ENCODE data around the gene NOX5. TPM values are rescaled to one million over a fixed set of nuclear protein-coding genes. Genes with fewer than 3 reads are reported as not detected.

The NOX5 gene
- total RNA-seq, 1 donor from 2014 or later: under 0.01 TPM

DNA sequence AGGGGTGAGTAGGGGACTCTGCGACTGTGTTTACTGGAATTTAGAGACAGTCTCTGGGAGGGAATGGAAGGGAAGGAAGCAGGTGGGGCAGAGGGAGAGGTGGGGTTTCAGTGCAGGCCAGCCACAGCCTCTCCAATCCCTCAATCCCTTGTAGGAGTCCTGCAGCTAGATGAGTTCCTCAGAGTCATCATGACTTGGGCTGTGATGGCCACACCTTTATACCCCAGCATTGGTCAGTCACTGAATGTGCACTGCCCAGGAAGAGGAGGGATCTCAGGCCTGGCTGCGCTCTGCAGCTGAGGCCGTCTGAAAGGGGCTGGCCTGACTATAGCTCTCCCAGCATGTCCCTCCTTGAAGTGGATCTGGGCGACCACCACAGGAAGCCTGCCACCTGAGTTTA lies 78.6 kb downstream of the NOX5 start:
- Histone ChIP-seq H3K4me3 (ENCODE audit: low read length in 3 of 3) (no peak overlapping the region), H3K27ac (ENCODE audit: low read depth, low read length) (no peak overlapping the region), H3K9me3 (ENCODE audit: control insufficient read depth in 3 of 3, low read length in 3 of 3) (no peaks in the 10 kb centered on the region), H3K36me3 (ENCODE audit: control insufficient read depth in 3 of 3, insufficient read depth in 3 of 3, low read length in 3 of 3) (no peaks in the 10 kb centered on the region), H3K27me3 (ENCODE audit: control insufficient read depth in 3 of 3, insufficient read depth in 3 of 3, low read length in 3 of 3) (no peaks in the 10 kb centered on the region), H3K9ac (ENCODE audit: low read depth in 1 of 3, low read length in 3 of 3) (no peak overlapping the region), H3K4me1 (ENCODE audit: control insufficient read depth in 3 of 3, insufficient read depth in 3 of 3, low read length in 3 of 3) (peaks cover 0 to 8% (median 0%) of the 10 kb centered on the region in 3 donors)

DNA sequence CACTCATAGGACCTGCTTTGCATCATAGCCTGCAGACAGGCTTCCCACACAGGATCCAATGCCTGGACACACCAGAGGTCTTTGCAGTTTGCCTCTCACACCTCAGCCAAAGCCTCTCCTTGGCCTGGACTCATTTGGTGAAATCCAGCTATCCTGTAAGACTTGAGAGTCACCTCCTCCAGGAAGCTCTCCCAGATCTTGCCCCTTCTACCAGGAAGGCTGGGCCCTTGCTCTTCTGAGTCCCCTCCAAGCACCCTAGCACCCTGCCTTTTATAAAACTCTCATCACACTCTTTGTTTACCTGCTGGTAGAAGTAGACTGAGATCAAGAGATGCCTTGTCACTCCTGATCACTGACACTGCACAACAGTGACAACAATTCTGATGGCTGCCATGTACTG lies 79.1 kb downstream of the NOX5 start:
- Histone ChIP-seq H3K9ac (ENCODE audit: low read depth in 1 of 3, low read length in 3 of 3) (no peak overlapping the region), H3K4me3 (ENCODE audit: low read length in 3 of 3) (no peak overlapping the region), H3K27me3 (ENCODE audit: control insufficient read depth in 3 of 3, insufficient read depth in 3 of 3, low read length in 3 of 3) (no peaks in the 10 kb centered on the region), H3K36me3 (ENCODE audit: control insufficient read depth in 3 of 3, insufficient read depth in 3 of 3, low read length in 3 of 3) (no peaks in the 10 kb centered on the region), H3K27ac (ENCODE audit: low read depth, low read length) (no peak overlapping the region), H3K9me3 (ENCODE audit: control insufficient read depth in 3 of 3, low read length in 3 of 3) (no peaks in the 10 kb centered on the region), H3K4me1 (ENCODE audit: control insufficient read depth in 3 of 3, insufficient read depth in 3 of 3, low read length in 3 of 3) (peaks cover 0 to 8% (median 0%) of the 10 kb centered on the region in 3 donors)

DNA sequence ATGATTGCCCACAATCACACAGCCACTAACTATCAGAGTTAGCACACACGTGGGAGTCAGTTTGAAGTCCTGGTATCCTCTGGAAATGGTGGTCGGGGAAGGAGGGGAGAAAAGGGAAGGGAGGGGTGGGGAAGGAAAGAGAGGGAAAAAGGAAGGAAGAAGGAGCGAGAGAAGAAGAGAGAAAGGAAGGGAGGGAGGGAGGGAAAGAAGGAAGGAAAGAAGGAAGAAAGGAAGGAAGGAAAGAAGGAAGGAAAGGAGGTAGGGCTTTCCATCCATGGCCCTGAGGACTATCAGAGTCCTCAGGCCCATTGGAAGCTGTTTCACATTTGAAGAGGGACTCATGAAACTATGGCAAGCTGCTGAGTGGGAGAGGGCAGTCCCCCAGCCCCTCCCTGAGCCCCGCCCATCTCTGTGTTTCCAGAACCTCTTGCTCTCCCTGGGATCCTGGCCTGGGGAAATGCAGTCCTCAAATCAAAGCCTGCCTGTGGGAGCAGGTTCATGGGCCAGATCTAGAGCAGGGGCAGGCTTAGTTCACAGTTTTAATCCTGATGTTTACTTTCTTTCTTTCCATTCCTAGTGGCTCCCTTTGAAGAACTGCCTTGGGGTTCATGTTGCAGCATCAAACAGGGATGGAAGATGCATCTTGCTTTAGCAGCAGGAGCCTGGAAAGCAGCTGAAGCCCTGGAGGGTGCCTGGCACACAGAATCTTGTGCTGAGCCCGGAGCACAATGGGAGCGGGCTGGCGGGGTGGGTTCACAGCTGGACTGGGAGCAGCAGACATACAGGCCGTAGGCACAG lies 79.8 kb downstream of the NOX5 start:
- H3K4me1 ChIP-seq (ENCODE audit: control insufficient read depth in 3 of 3, insufficient read depth in 3 of 3, low read length in 3 of 3): peaks cover 0 to 8% (median 0%) of the 10 kb centered on the region in 3 donors
- H3K36me3 ChIP-seq (ENCODE audit: control insufficient read depth in 3 of 3, insufficient read depth in 3 of 3, low read length in 3 of 3): no peaks in the 10 kb centered on the region
- H3K27me3 ChIP-seq (ENCODE audit: control insufficient read depth in 3 of 3, insufficient read depth in 3 of 3, low read length in 3 of 3): no peaks in the 10 kb centered on the region
- H3K4me3 ChIP-seq (ENCODE audit: low read length in 3 of 3): no peak overlapping the region
- no peaks in the 10 kb centered on the region for H3K9me3 ChIP-seq (ENCODE audit: control insufficient read depth in 3 of 3, low read length in 3 of 3)
- no peak overlapping the region for H3K27ac ChIP-seq (ENCODE audit: low read depth, low read length)
- no peak overlapping the region for H3K9ac ChIP-seq (ENCODE audit: low read depth in 1 of 3, low read length in 3 of 3)

DNA sequence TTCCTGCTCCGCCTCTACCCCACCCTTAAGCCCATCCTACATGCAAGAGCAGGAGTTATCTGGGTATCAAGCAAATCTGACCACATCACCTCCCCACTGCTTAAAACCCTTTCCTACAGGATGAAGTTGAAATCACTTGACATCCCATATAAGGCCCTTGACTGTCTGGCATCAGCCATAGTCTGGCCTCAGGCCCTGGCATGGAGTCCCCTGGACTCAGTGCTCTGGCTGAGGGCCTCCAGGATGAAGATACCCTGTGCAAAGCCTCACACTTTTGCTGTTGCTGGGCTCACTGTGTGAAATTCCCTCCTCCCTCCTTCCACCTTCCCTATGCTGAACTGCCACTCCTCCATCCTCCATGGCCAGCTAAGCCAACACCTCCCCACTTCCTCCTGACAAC lies 80.8 kb downstream of the NOX5 start:
- H3K36me3 ChIP-seq (ENCODE audit: control insufficient read depth in 3 of 3, insufficient read depth in 3 of 3, low read length in 3 of 3): no peaks in the 10 kb centered on the region
- H3K9me3 ChIP-seq (ENCODE audit: control insufficient read depth in 3 of 3, low read length in 3 of 3): no peaks in the 10 kb centered on the region
- H3K4me1 ChIP-seq (ENCODE audit: control insufficient read depth in 3 of 3, insufficient read depth in 3 of 3, low read length in 3 of 3): peaks cover 0 to 8% (median 0%) of the 10 kb centered on the region in 3 donors
- H3K27ac ChIP-seq (ENCODE audit: low read depth, low read length): no peak overlapping the region
- no peaks in the 10 kb centered on the region for H3K27me3 ChIP-seq (ENCODE audit: control insufficient read depth in 3 of 3, insufficient read depth in 3 of 3, low read length in 3 of 3)
- no peak overlapping the region for H3K4me3 ChIP-seq (ENCODE audit: low read length in 3 of 3)
- H3K9ac ChIP-seq (ENCODE audit: low read depth in 1 of 3, low read length in 3 of 3): no peak overlapping the region

GRCh38 chr15:69096196-69096595 lies 81.7 kb downstream of the NOX5 start:
- Histone ChIP-seq H3K36me3 (ENCODE audit: control insufficient read depth in 3 of 3, insufficient read depth in 3 of 3, low read length in 3 of 3) (no peaks in the 10 kb centered on the region), H3K4me3 (ENCODE audit: low read length in 3 of 3) (no peak overlapping the region), H3K9ac (ENCODE audit: low read depth in 1 of 3, low read length in 3 of 3) (no peak overlapping the region), H3K27ac (ENCODE audit: low read depth, low read length) (no peak overlapping the region), H3K27me3 (ENCODE audit: control insufficient read depth in 3 of 3, insufficient read depth in 3 of 3, low read length in 3 of 3) (no peaks in the 10 kb centered on the region), H3K4me1 (ENCODE audit: control insufficient read depth in 3 of 3, insufficient read depth in 3 of 3, low read length in 3 of 3) (peaks cover 0 to 8% (median 0%) of the 10 kb centered on the region in 3 donors), H3K9me3 (ENCODE audit: control insufficient read depth in 3 of 3, low read length in 3 of 3) (no peaks in the 10 kb centered on the region)

DNA sequence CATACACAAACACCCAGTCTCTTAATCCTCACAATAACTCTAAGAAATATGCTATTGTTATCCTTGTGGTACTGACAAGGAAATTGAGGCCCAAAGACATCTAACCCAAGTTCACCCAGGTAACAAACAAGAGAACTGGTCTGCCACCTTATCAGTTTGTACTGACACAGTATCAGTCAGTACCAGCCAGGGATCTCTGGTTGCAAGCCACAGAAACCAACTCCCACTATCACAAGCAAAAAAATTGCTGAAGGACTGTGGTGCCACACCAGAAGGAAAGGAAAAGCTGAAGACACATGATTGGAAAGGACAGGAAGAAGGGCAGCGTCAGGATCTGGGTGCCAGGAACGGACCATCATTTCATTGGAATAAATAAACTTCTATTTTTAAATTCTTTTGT lies 82.1 kb downstream of the NOX5 start:
- Histone ChIP-seq H3K9me3 (ENCODE audit: control insufficient read depth in 3 of 3, low read length in 3 of 3) (no peaks in the 10 kb centered on the region), H3K27ac (ENCODE audit: low read depth, low read length) (no peak overlapping the region), H3K36me3 (ENCODE audit: control insufficient read depth in 3 of 3, insufficient read depth in 3 of 3, low read length in 3 of 3) (no peaks in the 10 kb centered on the region), H3K4me3 (ENCODE audit: low read length in 3 of 3) (no peak overlapping the region), H3K27me3 (ENCODE audit: control insufficient read depth in 3 of 3, insufficient read depth in 3 of 3, low read length in 3 of 3) (no peaks in the 10 kb centered on the region), H3K9ac (ENCODE audit: low read depth in 1 of 3, low read length in 3 of 3) (no peak overlapping the region), H3K4me1 (ENCODE audit: control insufficient read depth in 3 of 3, insufficient read depth in 3 of 3, low read length in 3 of 3) (peaks cover 0 to 8% (median 0%) of the 10 kb centered on the region in 3 donors)

DNA sequence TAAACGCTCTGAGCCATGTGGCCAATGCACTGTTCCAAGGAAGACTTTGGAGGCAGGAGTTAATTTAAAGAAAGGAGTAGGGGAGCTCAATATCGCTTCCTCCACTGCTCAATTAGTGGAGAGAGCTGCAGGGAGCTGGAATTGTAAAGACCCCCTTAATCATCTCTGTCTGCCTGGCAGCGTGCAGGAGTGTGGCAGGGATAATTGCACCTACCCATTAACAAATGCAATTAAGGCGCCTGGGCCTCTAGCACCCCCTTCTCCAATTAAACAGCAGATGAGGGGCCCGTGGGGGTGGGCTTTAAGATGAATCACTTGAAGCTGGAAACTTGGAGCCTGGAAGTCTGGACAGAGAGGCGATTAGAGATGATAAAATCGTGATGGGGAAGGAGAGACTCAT lies 84.3 kb downstream of the NOX5 start:
- no peak overlapping the region for H3K4me3 ChIP-seq (ENCODE audit: low read length in 3 of 3)
- no peak overlapping the region for H3K27ac ChIP-seq (ENCODE audit: low read depth, low read length)
- no peaks in the 10 kb centered on the region for H3K9me3 ChIP-seq (ENCODE audit: control insufficient read depth in 3 of 3, low read length in 3 of 3)
- no peaks in the 10 kb centered on the region for H3K27me3 ChIP-seq (ENCODE audit: control insufficient read depth in 3 of 3, insufficient read depth in 3 of 3, low read length in 3 of 3)
- no peak overlapping the region for H3K9ac ChIP-seq (ENCODE audit: low read depth in 1 of 3, low read length in 3 of 3)
- H3K4me1 ChIP-seq (ENCODE audit: control insufficient read depth in 3 of 3, insufficient read depth in 3 of 3, low read length in 3 of 3): peaks cover 0 to 5% (median 0%) of the 10 kb centered on the region in 3 donors
- H3K36me3 ChIP-seq (ENCODE audit: control insufficient read depth in 3 of 3, insufficient read depth in 3 of 3, low read length in 3 of 3): no peaks in the 10 kb centered on the region

DNA sequence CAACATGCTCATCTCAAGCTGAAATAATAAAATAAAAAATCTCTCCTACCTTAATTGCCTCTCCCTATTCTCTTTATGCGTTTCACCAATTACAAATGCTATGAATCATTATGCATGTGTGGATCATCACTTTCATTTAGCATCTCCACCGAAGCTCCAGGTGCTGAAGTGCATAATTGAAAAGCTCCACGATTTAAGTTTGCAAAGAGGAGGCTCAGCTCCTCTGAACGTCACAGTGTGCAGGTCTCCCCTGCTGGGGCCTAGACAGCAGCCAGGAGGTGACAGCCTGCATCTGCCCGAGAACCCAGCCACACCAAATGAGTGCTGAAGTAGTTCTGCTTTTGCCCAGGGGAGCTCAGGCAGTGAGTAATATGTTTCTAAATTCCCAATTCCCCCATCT lies 85.4 kb downstream of the NOX5 start:
- no peak overlapping the region for H3K9ac ChIP-seq (ENCODE audit: low read depth in 1 of 3, low read length in 3 of 3)
- no peak overlapping the region for H3K27ac ChIP-seq (ENCODE audit: low read depth, low read length)
- H3K27me3 ChIP-seq (ENCODE audit: control insufficient read depth in 3 of 3, insufficient read depth in 3 of 3, low read length in 3 of 3): no peaks in the 10 kb centered on the region
- H3K4me1 ChIP-seq (ENCODE audit: control insufficient read depth in 3 of 3, insufficient read depth in 3 of 3, low read length in 3 of 3): peaks cover 0 to 5% (median 0%) of the 10 kb centered on the region in 3 donors
- no peak overlapping the region for H3K4me3 ChIP-seq (ENCODE audit: low read length in 3 of 3)
- no peaks in the 10 kb centered on the region for H3K9me3 ChIP-seq (ENCODE audit: control insufficient read depth in 3 of 3, low read length in 3 of 3)
- no peaks in the 10 kb centered on the region for H3K36me3 ChIP-seq (ENCODE audit: control insufficient read depth in 3 of 3, insufficient read depth in 3 of 3, low read length in 3 of 3)

- no peaks in the 10 kb centered on the region for H3K9me3 ChIP-seq (ENCODE audit: control insufficient read depth in 3 of 3, low read length in 3 of 3)
- no peak overlapping the region for H3K9ac ChIP-seq (ENCODE audit: low read depth in 1 of 3, low read length in 3 of 3)
- no peaks in the 10 kb centered on the region for H3K4me1 ChIP-seq (ENCODE audit: control insufficient read depth in 3 of 3, insufficient read depth in 3 of 3, low read length in 3 of 3)
- no peak overlapping the region for H3K4me3 ChIP-seq (ENCODE audit: low read length in 3 of 3)
- no peaks in the 10 kb centered on the region for H3K27me3 ChIP-seq (ENCODE audit: control insufficient read depth in 3 of 3, insufficient read depth in 3 of 3, low read length in 3 of 3)
- no peak overlapping the region for H3K27ac ChIP-seq (ENCODE audit: low read depth, low read length)
- no peaks in the 10 kb centered on the region for H3K36me3 ChIP-seq (ENCODE audit: control insufficient read depth in 3 of 3, insufficient read depth in 3 of 3, low read length in 3 of 3)
Observed at GRCh38 chr15:69100821-69101220, 86.3 kb downstream of the NOX5 start.

DNA sequence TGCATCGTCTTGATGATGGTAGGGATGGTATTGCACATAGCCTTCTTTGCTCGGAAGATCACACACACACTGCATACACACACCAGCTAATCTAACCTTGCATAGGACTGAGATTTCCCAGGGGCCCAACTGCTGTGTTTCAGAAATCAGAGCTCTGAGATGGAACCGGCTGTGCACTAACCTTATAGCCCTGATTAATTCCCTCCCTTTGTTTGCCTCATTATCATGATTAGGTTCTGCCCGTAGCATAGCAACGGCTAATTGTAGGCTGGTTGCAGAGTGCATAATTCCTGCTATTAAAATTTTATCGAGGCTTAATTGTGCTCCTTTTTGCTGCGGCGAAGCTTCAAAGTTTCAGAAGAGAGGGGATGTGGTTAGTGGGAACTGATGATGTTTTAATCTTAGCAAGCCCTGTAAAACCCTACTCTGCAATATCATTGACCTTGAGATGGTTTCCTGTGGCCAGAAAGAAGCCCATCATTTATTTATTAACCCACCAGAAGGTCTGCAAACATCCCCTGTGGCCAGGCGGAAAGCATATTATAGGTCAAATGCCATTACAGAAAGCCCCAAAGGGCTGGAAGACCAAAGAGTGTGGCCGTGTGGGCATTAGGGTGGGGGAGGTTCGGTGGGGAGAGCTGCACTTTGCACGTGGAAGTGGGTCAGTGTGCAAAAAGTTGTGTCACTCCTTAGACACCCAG lies 89.7 kb downstream of the NOX5 start:
- Histone ChIP-seq H3K36me3 (ENCODE audit: control insufficient read depth in 3 of 3, insufficient read depth in 3 of 3, low read length in 3 of 3) (no peaks in the 10 kb centered on the region), H3K4me3 (ENCODE audit: low read length in 3 of 3) (no peak overlapping the region), H3K4me1 (ENCODE audit: control insufficient read depth in 3 of 3, insufficient read depth in 3 of 3, low read length in 3 of 3) (no peaks in the 10 kb centered on the region), H3K27me3 (ENCODE audit: control insufficient read depth in 3 of 3, insufficient read depth in 3 of 3, low read length in 3 of 3) (no peaks in the 10 kb centered on the region), H3K9me3 (ENCODE audit: control insufficient read depth in 3 of 3, low read length in 3 of 3) (no peaks in the 10 kb centered on the region), H3K27ac (ENCODE audit: low read depth, low read length) (no peak overlapping the region), H3K9ac (ENCODE audit: low read depth in 1 of 3, low read length in 3 of 3) (no peak overlapping the region)
